K562 (cell line): ENCODE data around the gene RET. TPM values are rescaled to one million over a fixed set of nuclear protein-coding genes. Genes with fewer than 3 reads are reported as not detected.

ENCODE experiments used
- ATAC-seq: fragments of 200-7000 bp; cut with Tn5 transposase; 3 replicates; pipeline ENCODE4 v1.9.1; 2020; ENCODE audit warnings: moderate library complexity
- BruUV-seq: library from RNA; stranded (reverse); fragments of 400-500 nt; replicated peaks from 2 replicates; lab custom pipeline; 2021; lab: Mats Ljungman, UMichigan
- CTCF ChIA-PET: fragments of 300-600 bp; formaldehyde crosslinking; extraction: SDS; loops from one replicate; lab custom pipeline; 2021; ENCODE audit warnings: low intra/inter-chr PET ratio; lab: Yijun Ruan, JAX
- POLR2A ChIA-PET: fragments of 300-600, 350-650 bp; sonication (Branson Sonifier 250); formaldehyde crosslinking; extraction: SDS; loops from one replicate; lab custom pipeline; 2021; ENCODE audit warnings: antibody characterized with exemption, inconsistent platforms; lab: Yijun Ruan, JAX
- DNase-seq, 4 experiments: peaks; one replicate each; pipeline versions ENCODE4 v3.0.0 to v3.0.0-alpha.2; 2011 to 2018; ENCODE audit warnings: low spot score in 3 of 4, mixed read lengths in 3 of 4; ENCODE audit errors: extremely low read depth in 1 of 4
- FAIRE-seq: peaks from 2 replicates; lab custom pipeline; 2011; peaks lifted over from hg19 to GRCh38; lab: Jason Lieb, UNC
- H2AFZ ChIP-seq: 2 replicates; pipeline ENCODE4 v1.6.0; 2011; ENCODE audit warnings: low read depth, low read length, control low read depth, inconsistent platforms
- H3K27ac ChIP-seq: fragments of 200-600 bp; 3 replicates; pipeline ENCODE4 v1.8.0; 2011; ENCODE audit warnings: low read depth, mild to moderate bottlenecking, control low read depth, inconsistent platforms, low read length, moderate library complexity, mixed read lengths; ENCODE audit errors: extremely low read depth
- H3K27me3 ChIP-seq, 2 experiments: fragments of 300-600 bp in 1 of 2; 2 replicates in 1 of 2; 3 replicates in 1 of 2; pipeline versions ENCODE4 v1.6.0 to v1.8.0; 2011; ENCODE audit warnings: inconsistent platforms in 2 of 2, low read length in 2 of 2, mild to moderate bottlenecking in 1 of 2, mixed read lengths in 1 of 2, moderate library complexity in 1 of 2; ENCODE audit not compliant: control insufficient read depth in 2 of 2, insufficient read depth in 2 of 2
- H3K36me3 ChIP-seq: fragments of 300-600 bp; 3 replicates; pipeline ENCODE4 v1.8.0; 2011; ENCODE audit warnings: mild to moderate bottlenecking, low read length, inconsistent platforms; ENCODE audit not compliant: control insufficient read depth, insufficient read depth
- H3K4me1 ChIP-seq, 2 experiments: fragments of 200-600 bp in 1 of 2; replicated peaks in 1 of 2; 2 replicates in 1 of 2; 3 replicates in 1 of 2; pipeline versions ENCODE4 v1.5.1 to v1.8.0; 2011; ENCODE audit warnings: inconsistent platforms in 2 of 2, low read length in 2 of 2, mild to moderate bottlenecking in 1 of 2, mixed read lengths in 1 of 2, moderate library complexity in 1 of 2; ENCODE audit not compliant: control insufficient read depth in 2 of 2, insufficient read depth in 2 of 2
- H3K4me2 ChIP-seq: 2 replicates; pipeline ENCODE4 v1.6.1; 2011; ENCODE audit warnings: low read length, control low read depth, inconsistent platforms, mixed read lengths; ENCODE audit not compliant: insufficient read depth
- H3K4me3 ChIP-seq: fragments of 200-600 bp; sonication (generic), shearing (Covaris generic); 2 replicates; pipeline ENCODE4 v1.5.1; 2016; ENCODE audit warnings: control low read depth, inconsistent platforms
- H3K79me2 ChIP-seq: fragments of 200-600 bp; 3 replicates; pipeline ENCODE4 v1.8.0; 2011; ENCODE audit warnings: low read length, inconsistent platforms; ENCODE audit not compliant: control insufficient read depth, insufficient read depth
- H3K9ac ChIP-seq, 2 experiments: 2 replicates each; pipeline versions ENCODE4 v1.6.0 to v1.6.1; 2011; ENCODE audit warnings: low read depth in 2 of 2, low read length in 2 of 2, control low read depth in 1 of 2, inconsistent platforms in 1 of 2, mild to moderate bottlenecking in 1 of 2, mixed read lengths in 1 of 2; ENCODE audit not compliant: insufficient read depth in 1 of 2
- H3K9me1 ChIP-seq: one replicate; pipeline ENCODE4 v1.6.0; 2011; ENCODE audit warnings: inconsistent platforms, mild to moderate bottlenecking, low read length, moderate library complexity; ENCODE audit not compliant: control insufficient read depth, insufficient read depth
- H3K9me3 ChIP-seq: replicated peaks from 2 replicates; pipeline ENCODE4 v1.5.1; 2011; ENCODE audit warnings: low read depth, low read length, inconsistent platforms; ENCODE audit not compliant: control insufficient read depth, insufficient read depth
- H4K20me1 ChIP-seq: replicated peaks from 2 replicates; pipeline ENCODE4 v1.6.1; 2011; ENCODE audit warnings: low read length, inconsistent platforms, mixed read lengths; ENCODE audit not compliant: control insufficient read depth, insufficient read depth
- CREB1 ChIP-seq, 2 experiments: sonication (generic) in 1 of 2; formaldehyde crosslinking in 1 of 2; IDR thresholded peaks; 2 replicates each; pipeline versions ENCODE4 v1.6.1 to v1.8.0; 2012 to 2022; ENCODE audit warnings: inconsistent platforms in 1 of 2, mild to moderate bottlenecking in 1 of 2, missing genetic modification reagents in 1 of 2, moderate library complexity in 1 of 2
- FOXP1 ChIP-seq: sonication (generic); formaldehyde crosslinking; IDR thresholded peaks from 2 replicates; pipeline ENCODE4 v1.8.0; 2022; ENCODE audit warnings: mild to moderate bottlenecking, missing genetic modification reagents
- JUN ChIP-seq, 2 experiments: sonication (generic) in 1 of 2; formaldehyde crosslinking in 1 of 2; IDR thresholded peaks; 2 replicates each; pipeline versions ENCODE4 v1.6.1 to v1.8.0; 2012 to 2022; ENCODE audit warnings: borderline replicate concordance in 2 of 2, mild to moderate bottlenecking in 2 of 2, improper control_type of control experiment in 1 of 2, low read depth in 1 of 2, low read length in 1 of 2, missing genetic modification reagents in 1 of 2
- PHB2 ChIP-seq: fragments of 450-650 bp; IDR thresholded peaks from 2 replicates; pipeline ENCODE4 v1.6.1; 2017; ENCODE audit warnings: low read depth
- POLR2G ChIP-seq: fragments of 200-400 bp; formaldehyde crosslinking; IDR thresholded peaks from 2 replicates; pipeline ENCODE4 v1.6.1; 2017; ENCODE audit warnings: low read depth, mild to moderate bottlenecking, antibody characterized with exemption, low read length, moderate library complexity
- RBM14 ChIP-seq: fragments of 200-400 bp; formaldehyde crosslinking; IDR thresholded peaks from 2 replicates; pipeline ENCODE4 v1.6.1; 2018; ENCODE audit warnings: low read depth, mild to moderate bottlenecking, low read length, moderate library complexity, borderline replicate concordance; ENCODE audit not compliant: insufficient read depth
- RHOXF2B ChIP-seq: fragments of 250-450 bp; sonication (Bioruptor Pico); conservative IDR thresholded peaks from 2 replicates; pipeline ENCODE4 v1.5.1; 2021
- WGBS: fragments of 100-300 bp; shearing (Covaris generic); methylation state at CpG from one replicate; pipeline ENCODE4 v1.1.6; 2016; ENCODE audit warnings: low coverage, mixed read lengths; ENCODE audit not compliant: insufficient coverage; ENCODE audit errors: missing lambda C conversion rate; 5-methylcytosine and 5-hydroxymethylcytosine counted together
- in situ Hi-C: fragments of 300-500 bp; cut with MboI; formaldehyde crosslinking; loops from 4 replicates; pipeline ENCODE4 v1.15.0; 2018; ENCODE audit warnings: inconsistent platforms, mixed read lengths
- intact Hi-C: fragments of 100-400 bp; cut with micrococcal nuclease; formaldehyde crosslinking; loops from 2 replicates; pipeline ENCODE4 v1.14.2; 2022
- polyA plus RNA-seq, 8 experiments: library from polyadenylated mRNA; depleted of rRNA in 4 of 8; stranded (reverse) in 5 of 8; unstranded in 3 of 8; fragments of >200 nt; fragmentation: Nextera tagmentation in 2 of 8; fragmentation: Illumina TruSeq in 1 of 8; extraction: Ambion mirVana in 2 of 8; extraction: Trizol in 1 of 8; gene quantifications; 2 replicates each; pipeline versions ENCODE4 v1.2.1 to v1.2.3, GENCODE V29; 2011 to 2014; ENCODE audit warnings: inconsistent platforms in 1 of 8, missing spikeins in 1 of 8
- total RNA-seq, 7 experiments: library from RNA; depleted of rRNA in 6 of 7; stranded (reverse); fragments of >200 nt in 6 of 7; fragmentation: Illumina TruSeq in 2 of 7; extraction: Trizol in 2 of 7; gene quantifications; 2 replicates each; pipeline versions ENCODE4 v1.2.1 to v1.2.3, GENCODE V29; 2011 to 2021; ENCODE audit warnings: low replicate concordance in 1 of 7

The RET gene
- total and polyA plus RNA-seq, 9 of the 15 experiments (the other 6 are each of a cell fraction or from before 2014, with no cell fraction given) = 0.04 to 0.05 TPM; not detected in 7

- BruUV-seq = no TSS peak
- POLR2A ChIA-PET = no interaction called here
- H3K4me3 ChIP-seq = no peak overlapping the region
- no peak for TF ChIP-seq JUN (IDR thresholded peaks at IDR 0.05; ENCODE audit: borderline replicate concordance, low read depth, low read length)
- TF ChIP-seq JUN (CRISPR knock-in tag; IDR thresholded peaks at IDR 0.05; ENCODE audit: borderline replicate concordance) = no peak
- no peak for TF ChIP-seq FOXP1
- no peak for TF ChIP-seq CREB1 (IDR thresholded peaks at IDR 0.05)
- no peak for TF ChIP-seq CREB1 (CRISPR knock-in tag; IDR thresholded peaks at IDR 0.05)
- TF ChIP-seq PHB2 = no peak
- TF ChIP-seq RBM14 = no peak
- no peak for TF ChIP-seq POLR2G
- no peak for TF ChIP-seq RHOXF2B (CRISPR knock-in tag)
- ATAC-seq (no peak), FAIRE-seq (no peak), DNase-seq (no peak)
- no peak overlapping the region for H3K27ac ChIP-seq
- H3K9me3 ChIP-seq = no peaks in the 10 kb centered on the region
- H3K9me1 ChIP-seq = no peaks in the 10 kb centered on the region
- no peak overlapping the region for H2AFZ ChIP-seq
- in situ Hi-C loops (no loop called here), intact Hi-C loops (no loop called here)
- CTCF ChIA-PET = interaction anchor here (0.8 kb wide), 1 partner anchor 21 kb away, joined by 3 read pairs; no protein-coding TSS in a partner anchor
- no peak overlapping the region for H3K9ac ChIP-seq
- no peaks in the 10 kb centered on the region for H3K36me3 ChIP-seq
- no peak overlapping the region for H3K4me2 ChIP-seq
- WGBS = 1% methylated on average over 9 of the region's 9 CpGs
- peaks cover 0 to 50% of the 10 kb centered on the region in 2 experiments; a peak in 2 of 5 replicates for H3K27me3 ChIP-seq
- H3K4me1 ChIP-seq = no peaks in the 10 kb centered on the region
- no peaks in the 10 kb centered on the region for H4K20me1 ChIP-seq
- H3K79me2 ChIP-seq = no peaks in the 10 kb centered on the region
These were observed 7.9 kb downstream of the RET start for GRCh38 chr10:43084812-43085211.
